ENCODE results near the gene ESPN.

ESPN gene

GRCh38 chr1:6466751-6467150, 42.2 kb downstream of the ESPN start:
- DNase-seq (ENCODE audit: low read depth in 2 of 2) = no peak

GRCh38 chr1:6467224-6467623, 42.6 kb downstream of the ESPN start:
- no peak for DNase-seq (ENCODE audit: low read depth in 2 of 2)

GRCh38 chr1:6467744-6468688, 43.4 kb downstream of the ESPN start:
- DNase-seq (ENCODE audit: low read depth in 2 of 2) = no peak

- no peak for DNase-seq (ENCODE audit: low read depth in 2 of 2)
Observed at GRCh38 chr1:6468729-6469461, 44.3 kb downstream of the ESPN start.

GRCh38 chr1:6470132-6471085, 45.8 kb downstream of the ESPN start:
- no peak for DNase-seq (ENCODE audit: low read depth in 2 of 2)

- DNase-seq (ENCODE audit: low read depth in 2 of 2) = no peak
Observed at GRCh38 chr1:6471086-6471969, 46.8 kb downstream of the ESPN start.

- no peak for DNase-seq (ENCODE audit: low read depth in 2 of 2)
Observed at GRCh38 chr1:6471970-6472368, 47.4 kb downstream of the ESPN start.

GRCh38 chr1:6472391-6472790, 47.8 kb downstream of the ESPN start:
- no peak for DNase-seq (ENCODE audit: low read depth in 2 of 2)

- no peak for DNase-seq (ENCODE audit: low read depth in 2 of 2)
Observed at GRCh38 chr1:6473156-6473555, 48.6 kb downstream of the ESPN start.

- no peak for DNase-seq (ENCODE audit: low read depth in 2 of 2)
Observed at GRCh38 chr1:6473974-6474814, 49.6 kb downstream of the ESPN start.

- DNase-seq (ENCODE audit: low read depth in 2 of 2) = no peak
Observed at GRCh38 chr1:6474815-6475282, 50.3 kb downstream of the ESPN start.

- DNase-seq (ENCODE audit: low read depth in 2 of 2) = peak in 1 of 2 donors; percentile 34
Observed at GRCh38 chr1:6475381-6476133, 51.0 kb downstream of the ESPN start.

GRCh38 chr1:6476483-6476882, 51.9 kb downstream of the ESPN start:
- DNase-seq (ENCODE audit: low read depth in 2 of 2) = no peak

GRCh38 chr1:6477039-6477820, 52.7 kb downstream of the ESPN start:
- no peak for DNase-seq (ENCODE audit: low read depth in 2 of 2)

- no peak for DNase-seq (ENCODE audit: low read depth in 2 of 2)
Observed at GRCh38 chr1:6481820-6482219, 57.2 kb downstream of the ESPN start.

GRCh38 chr1:6483017-6483760, 58.6 kb downstream of the ESPN start:
- no peak for DNase-seq (ENCODE audit: low read depth in 2 of 2)

- no peak for DNase-seq (ENCODE audit: low read depth in 2 of 2)
Observed at GRCh38 chr1:6483761-6484117, 59.2 kb downstream of the ESPN start.

- no peak for DNase-seq (ENCODE audit: low read depth in 2 of 2)
Observed at GRCh38 chr1:6484826-6485167, 60.2 kb downstream of the ESPN start.
